HCT116 (cell line): ENCODE results near the gene SLX9. TPM values are rescaled to one million over a fixed set of nuclear protein-coding genes. Genes with fewer than 3 reads are reported as not detected.

Experiments
- ATAC-seq: fragments of 200-7000 bp; cut with Tn5 transposase; 2 replicates; pipeline ENCODE4 v1.9.1; 2020; ENCODE audit warnings: mild to moderate bottlenecking, moderate library complexity
- BruUV-seq: library from RNA; stranded (reverse); fragments of 400-500 nt; replicated peaks from 2 replicates; lab custom pipeline; 2021; lab: Mats Ljungman, UMichigan
- CTCF ChIA-PET: fragments of 300-600 bp; sonication (Branson Sonifier 250); formaldehyde crosslinking; loops from one replicate; lab custom pipeline; 2021; ENCODE audit warnings: antibody characterized with exemption; lab: Charles Lee
- POLR2A ChIA-PET: fragments of 300-600, 350-600 bp; sonication (Branson Sonifier 250); formaldehyde crosslinking; loops from one replicate; lab custom pipeline; 2021; ENCODE audit warnings: antibody characterized with exemption; lab: Charles Lee
- RAD21 ChIA-PET, 2 experiments: fragments of 300-600 bp; sonication (Branson Sonifier 250); formaldehyde crosslinking; loops; one replicate each; lab custom pipeline; 2023; ENCODE audit warnings: low total read pairs in 2 of 2; ENCODE audit not compliant: uncharacterized antibody in 2 of 2, unreplicated experiment in 2 of 2, low non-redundant PET in 1 of 2; lab: Charles Lee
- DNase-seq: peaks from one replicate; pipeline ENCODE4 v3.0.0-alpha.2; 2010; ENCODE audit warnings: low read depth, low spot score
- H2AFZ ChIP-seq: fragments of 200-600 bp; shearing (Covaris generic), sonication (generic); 2 replicates; pipeline ENCODE4 v1.6.1; 2017; ENCODE audit warnings: low read depth, mixed run types, mixed read lengths, antibody characterized with exemption, low read length; ENCODE audit not compliant: poor library complexity, severe bottlenecking
- H3K27ac ChIP-seq: 2 replicates; pipeline ENCODE4 v1.5.1; 2012; ENCODE audit warnings: low read depth, low read length
- H3K27me3 ChIP-seq: fragments of 200-600 bp; sonication (generic); 2 replicates; pipeline ENCODE4 v1.6.1; 2016; ENCODE audit warnings: mixed run types, low read length, mixed read lengths; ENCODE audit not compliant: insufficient read depth
- H3K36me3 ChIP-seq, 2 experiments: fragments of 200-500 bp in 1 of 2; fragments of 200-600 bp in 1 of 2; sonication (Bioruptor generic) in 1 of 2; sonication (generic) in 1 of 2; 2 replicates each; pipeline versions ENCODE4 v1.5.1 to v1.6.1; 2014 to 2016; ENCODE audit warnings: low read length in 2 of 2, inconsistent platforms in 1 of 2, mixed read lengths in 1 of 2, mixed run types in 1 of 2; ENCODE audit not compliant: insufficient read depth in 2 of 2, control insufficient read depth in 1 of 2
- H3K4me1 ChIP-seq, 2 experiments: fragments of 200-600 bp in 1 of 2; sonication (generic) in 1 of 2; 2 replicates each; pipeline versions ENCODE4 v1.5.1 to v1.6.1; 2012 to 2017; ENCODE audit warnings: low read length in 2 of 2, inconsistent platforms in 1 of 2, mild to moderate bottlenecking in 1 of 2, mixed read lengths in 1 of 2, mixed run types in 1 of 2, moderate library complexity in 1 of 2; ENCODE audit not compliant: insufficient read depth in 2 of 2, control insufficient read depth in 1 of 2
- H3K4me2 ChIP-seq: fragments of 200-600 bp; sonication (generic); 2 replicates; pipeline ENCODE4 v1.6.1; 2017; ENCODE audit warnings: mixed run types, low read length, mixed read lengths
- H3K4me3 ChIP-seq, 2 experiments: fragments of 200-600 bp in 1 of 2; sonication (generic) in 1 of 2; replicated peaks in 1 of 2; 2 replicates each; pipeline ENCODE4 v1.5.1; 2011 to 2016; ENCODE audit warnings: low read length in 2 of 2, control low read depth in 1 of 2, low read depth in 1 of 2, mild to moderate bottlenecking in 1 of 2, mixed read lengths in 1 of 2, mixed run types in 1 of 2
- H3K79me2 ChIP-seq: fragments of 200-600 bp; sonication (generic); 2 replicates; pipeline ENCODE4 v1.6.1; 2017; ENCODE audit warnings: mild to moderate bottlenecking, mixed run types, low read length, moderate library complexity, mixed read lengths; ENCODE audit not compliant: insufficient read depth
- H3K9ac ChIP-seq: fragments of 200-600 bp; sonication (generic); 2 replicates; pipeline ENCODE4 v1.6.1; 2016; ENCODE audit warnings: low read length, mixed read lengths
- H3K9me2 ChIP-seq: fragments of 200-600 bp; sonication (generic), shearing (Covaris generic); 2 replicates; pipeline ENCODE4 v1.6.1; 2017; ENCODE audit warnings: mixed run types, mild to moderate bottlenecking, moderate library complexity; ENCODE audit not compliant: insufficient read depth
- H3K9me3 ChIP-seq, 2 experiments: fragments of 200-500 bp in 1 of 2; fragments of 200-600 bp in 1 of 2; sonication (Bioruptor generic) in 1 of 2; sonication (generic) in 1 of 2; 2 replicates each; pipeline ENCODE4 v1.6.1; 2014 to 2017; ENCODE audit warnings: low read length in 2 of 2, mixed read lengths in 2 of 2, inconsistent platforms in 1 of 2, low read depth in 1 of 2, mild to moderate bottlenecking in 1 of 2, mixed run types in 1 of 2, moderate library complexity in 1 of 2; ENCODE audit not compliant: control insufficient read depth in 1 of 2, insufficient read depth in 1 of 2
- H4K20me1 ChIP-seq: fragments of 200-600 bp; sonication (generic), shearing (Covaris generic); 2 replicates; pipeline ENCODE4 v1.6.1; 2017; ENCODE audit warnings: mixed run types, mild to moderate bottlenecking, moderate library complexity; ENCODE audit not compliant: insufficient read depth
- CBX3 ChIP-seq: IDR thresholded peaks from 2 replicates; pipeline ENCODE4 v1.6.1; 2012; ENCODE audit warnings: low read depth
- CEBPB ChIP-seq: IDR thresholded peaks from 2 replicates; pipeline ENCODE4 v1.6.1; 2012; ENCODE audit warnings: low read depth
- ELF1 ChIP-seq: IDR thresholded peaks from 2 replicates; pipeline ENCODE4 v1.6.1; 2012; ENCODE audit warnings: low read depth, borderline replicate concordance
- EZH2 ChIP-seq: fragments of 200-600 bp; sonication (generic); IDR thresholded peaks from 2 replicates; pipeline ENCODE4 v1.6.1; 2017; ENCODE audit warnings: antibody characterized with exemption, mixed run types
- JUND ChIP-seq: IDR thresholded peaks from 2 replicates; pipeline ENCODE4 v1.6.1; 2012
- RAD21 ChIP-seq: IDR thresholded peaks from 2 replicates; pipeline ENCODE4 v1.6.1; 2012; ENCODE audit warnings: low read depth, mild to moderate bottlenecking
- SP1 ChIP-seq: IDR thresholded peaks from 2 replicates; pipeline ENCODE4 v1.6.1; 2012; ENCODE audit warnings: low read depth
- SRF ChIP-seq: IDR thresholded peaks from 2 replicates; pipeline ENCODE4 v1.6.1; 2012; ENCODE audit warnings: low read depth
- ZBTB33 ChIP-seq: IDR thresholded peaks from 2 replicates; pipeline ENCODE4 v1.6.1; 2011; ENCODE audit warnings: mild to moderate bottlenecking, low read length, moderate library complexity; ENCODE audit not compliant: insufficient replicate concordance; ENCODE audit errors: extremely low read depth
- intact Hi-C: fragments of 100-400 bp; cut with micrococcal nuclease; formaldehyde crosslinking; loops from 2 replicates; pipeline ENCODE4 v1.10.0; 2022
- total RNA-seq: library from RNA; stranded (reverse); gene quantifications from one replicate; pipeline ENCODE4 v1.2.1, GENCODE V29; 2021; ENCODE audit not compliant: unreplicated experiment

SLX9 gene
- total RNA-seq, 1 experiment from 2014 or later = 61.9 TPM

- peaks cover 4 to 21% of the 10 kb centered on the region in 2 experiments; a peak in 3 of 4 replicates for H3K36me3 ChIP-seq
- ChIA-PET POLR2A (no interaction called here), CTCF (interaction anchor here (2.0 kb wide), 1 partner anchor 177 kb away, joined by 7 read pairs; no protein-coding TSS in a partner anchor)
Measured at GRCh38 chr21:44951186-44951915, 11.5 kb downstream of the SLX9 start.

More at GRCh38 chr21:44951186-44951915, 11.5 kb downstream of the SLX9 start:
- Histone ChIP-seq H3K4me1 (no peaks in the 10 kb centered on the region; a peak in 1 of 4 replicates), H2AFZ (no peak overlapping the region), H3K9me3 (no peaks in the 10 kb centered on the region), H3K4me3 (no peak overlapping the region), H3K79me2 (peaks cover 96% of the 10 kb centered on the region), H3K9me2 (no peaks in the 10 kb centered on the region)
- no TSS peak for BruUV-seq
- RAD21 ChIA-PET = interaction anchor here in 1 of 2 experiments (0.7 kb wide), 1 partner anchor 196 kb away, joined by 3 read pairs; no protein-coding TSS in a partner anchor
- ATAC-seq = no peak
- intact Hi-C loops = no loop called here
- no peak for TF ChIP-seq EZH2
- no peak for TF ChIP-seq CBX3
- no peak for TF ChIP-seq SP1
- TF ChIP-seq ZBTB33 = no peak
- TF ChIP-seq JUND = no peak
- no peak for TF ChIP-seq SRF
- no peak for TF ChIP-seq ELF1
- no peak for TF ChIP-seq RAD21
- TF ChIP-seq CEBPB = no peak
- TF ChIP-seq, all 23 proteins: peak for 0
- H3K27ac ChIP-seq = no peak overlapping the region
- no peaks in the 10 kb centered on the region for H4K20me1 ChIP-seq
- no peaks in the 10 kb centered on the region for H3K27me3 ChIP-seq
- no peak for DNase-seq
- H3K9ac ChIP-seq = no peak overlapping the region
- H3K4me2 ChIP-seq = no peak overlapping the region
